HCEC 1CT (cell line): ENCODE results near the gene CAMP.
A peak's percentile ranks its signal among the peaks of the same experiment; 100 is the strongest.
"Not testable (repeated sequence)": the region's sequence is repeated elsewhere in the genome, so short reads cannot be mapped to it uniquely, and the experiment has no call there.

Experiments
- DNase-seq: peaks from one replicate; pipeline ENCODE4 v3.0.0-alpha.2; 2017

Gene CAMP

DNA sequence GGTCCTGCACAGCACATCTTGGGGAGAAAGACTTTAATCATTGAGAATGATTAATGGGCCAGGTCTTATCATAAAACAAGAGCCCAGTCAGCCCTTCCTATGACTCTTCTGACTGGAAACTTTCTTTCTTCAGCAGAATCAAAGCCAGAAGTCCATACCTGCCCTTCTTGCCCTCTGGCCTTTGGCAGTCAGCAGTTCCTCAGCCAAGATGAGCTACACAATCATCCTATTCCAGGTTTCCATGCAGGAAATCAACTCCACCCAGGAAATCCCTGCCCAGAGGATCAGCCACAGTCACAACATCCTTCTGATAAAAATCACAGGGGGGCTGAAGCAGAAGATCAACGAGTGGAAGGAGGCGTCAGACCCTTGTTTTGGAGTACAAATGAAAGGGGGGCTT is 44.5 kb downstream of the CAMP start:
- DNase-seq: no peak

DNA sequence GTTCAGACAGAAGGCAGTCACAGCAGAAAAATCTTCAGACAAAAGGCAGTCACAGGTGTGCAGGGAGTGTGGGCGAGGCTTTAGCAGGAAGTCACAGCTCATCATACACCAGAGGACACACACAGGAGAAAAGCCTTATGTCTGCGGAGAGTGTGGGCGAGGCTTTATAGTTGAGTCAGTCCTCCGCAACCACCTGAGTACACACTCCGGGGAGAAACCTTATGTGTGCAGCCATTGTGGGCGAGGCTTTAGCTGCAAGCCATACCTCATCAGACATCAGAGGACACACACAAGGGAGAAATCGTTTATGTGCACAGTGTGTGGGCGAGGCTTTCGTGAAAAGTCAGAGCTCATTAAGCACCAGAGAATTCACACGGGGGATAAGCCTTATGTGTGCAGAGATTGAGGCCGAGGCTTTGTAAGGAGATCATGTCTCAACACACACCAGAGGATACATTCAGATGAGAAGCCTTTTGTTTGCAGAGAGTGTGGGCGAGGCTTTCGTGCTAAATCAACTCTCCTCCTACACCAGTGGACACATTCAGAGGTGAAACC is 45.2 kb downstream of the CAMP start:
- no peak for DNase-seq

DNA sequence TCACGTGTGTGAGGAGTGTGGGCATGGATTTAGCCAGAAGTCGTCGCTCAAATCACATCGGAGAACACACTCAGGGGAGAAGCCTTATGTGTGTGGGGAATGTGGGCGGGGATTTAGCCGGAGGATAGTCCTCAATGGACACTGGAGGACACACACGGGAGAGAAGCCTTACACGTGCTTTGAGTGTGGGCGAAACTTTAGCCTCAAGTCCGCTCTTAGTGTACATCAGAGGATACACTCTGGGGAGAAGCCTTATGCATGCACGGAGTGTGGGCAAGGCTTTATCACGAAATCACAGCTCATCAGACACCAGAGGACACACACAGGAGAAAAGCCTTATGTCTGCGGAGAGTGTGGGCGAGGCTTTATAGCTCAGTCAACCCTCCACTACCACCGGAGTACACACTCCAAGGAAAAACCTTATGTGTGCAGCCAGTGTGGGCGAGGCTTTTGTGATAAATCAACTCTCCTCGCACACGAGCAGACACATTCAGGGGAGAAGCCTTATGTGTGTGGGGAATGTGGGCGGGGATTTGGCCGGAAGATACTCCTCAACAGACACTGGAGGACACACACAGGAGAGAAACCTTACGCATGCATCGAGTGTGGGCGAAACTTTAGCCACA is 45.8 kb downstream of the CAMP start:
- DNase-seq: no peak

DNA sequence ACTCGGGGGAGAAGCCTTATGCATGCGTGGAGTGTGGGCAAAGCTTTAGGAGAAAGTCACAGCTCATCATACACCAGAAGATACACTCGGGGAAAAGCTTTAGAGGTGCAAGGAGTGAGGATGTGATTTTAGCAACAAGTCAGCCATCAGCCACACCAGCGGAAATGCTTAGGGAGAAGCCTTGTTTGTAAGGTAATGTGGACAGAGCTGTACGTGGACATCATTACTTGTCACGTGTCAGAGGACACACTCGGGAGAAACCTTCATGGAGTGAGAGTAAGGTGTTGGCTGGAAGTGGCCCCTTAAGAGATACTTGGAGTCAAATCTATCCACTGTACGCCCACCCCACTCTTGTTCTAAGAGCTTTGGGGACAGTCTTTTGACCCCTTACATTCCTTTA is 46.3 kb downstream of the CAMP start:
- no peak for DNase-seq

DNA sequence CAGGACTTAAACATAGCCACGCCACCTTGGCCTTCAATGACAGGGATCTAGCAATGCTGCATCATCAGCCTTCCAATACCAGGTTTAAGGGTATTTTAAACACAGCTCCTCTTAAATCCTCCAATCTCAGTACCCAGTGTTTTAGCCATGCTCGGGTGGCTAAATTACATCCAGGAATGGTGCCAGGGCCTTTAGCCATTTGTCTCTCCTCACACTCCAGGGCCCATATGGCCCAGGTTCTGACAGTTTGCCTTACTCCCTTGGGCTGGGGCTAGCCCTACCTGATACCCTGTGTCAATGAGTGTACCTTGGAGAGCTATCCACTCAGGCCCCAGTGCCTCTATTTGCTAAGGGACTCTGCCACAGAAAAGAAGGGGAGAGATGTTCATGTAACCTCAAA is 47.0 kb downstream of the CAMP start:
- DNase-seq: no peak

DNA sequence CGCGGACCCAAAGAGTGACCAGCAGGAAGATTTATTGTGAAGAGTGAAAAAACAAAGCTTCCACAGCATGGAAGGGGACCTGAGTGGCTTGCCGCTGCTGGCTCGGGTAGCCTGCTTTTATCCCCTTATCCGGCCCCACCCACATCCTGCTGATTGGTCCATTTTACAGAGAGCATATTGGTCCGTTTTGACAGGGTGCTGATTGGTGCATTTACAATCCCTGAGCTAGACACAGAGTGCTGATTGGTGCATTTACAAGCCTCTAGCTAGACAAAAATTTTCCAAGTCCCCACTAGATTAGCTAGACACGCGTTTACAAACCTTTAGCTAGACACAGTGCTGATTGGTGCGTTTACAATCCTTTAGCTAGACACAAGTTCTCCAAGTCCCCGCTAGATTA is 47.9 kb downstream of the CAMP start:
- DNase-seq: not testable (repeated sequence)

DNA sequence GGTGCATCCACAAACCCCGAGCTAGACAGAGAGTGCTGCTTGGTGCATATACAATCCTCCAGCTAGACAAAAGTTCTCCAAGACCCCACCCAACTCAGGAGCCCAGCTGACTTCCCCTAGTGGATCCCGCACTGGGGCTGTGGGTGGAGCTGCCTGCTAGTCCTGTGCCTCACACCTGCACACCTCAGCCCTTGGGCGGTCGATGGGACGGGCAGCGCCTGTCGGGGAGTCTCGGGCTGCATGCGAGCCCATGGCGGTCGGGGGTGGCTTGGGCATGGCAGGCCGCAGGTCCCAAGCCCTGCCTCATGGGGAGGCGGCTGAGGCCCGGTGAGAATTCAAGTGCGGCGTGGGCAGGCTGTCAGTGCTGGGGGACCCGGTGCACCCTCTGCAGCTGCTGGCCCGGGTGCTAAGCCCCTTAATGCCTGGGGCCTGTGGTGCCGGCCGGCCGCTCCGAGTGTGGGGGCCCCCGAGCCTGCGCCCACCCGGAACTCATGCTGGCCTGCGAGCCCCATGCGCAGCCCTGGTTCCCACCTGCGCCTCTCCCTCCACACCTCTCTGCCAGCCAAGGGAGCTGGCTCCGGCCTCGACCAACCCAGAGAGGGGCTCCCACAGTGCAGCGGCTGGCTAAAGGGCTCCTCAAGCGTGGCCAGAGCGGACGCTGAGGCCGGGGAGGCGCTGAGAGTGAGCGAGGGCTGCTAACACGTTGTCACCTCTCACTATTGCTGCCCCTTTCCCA is 48.6 kb downstream of the CAMP start:
- DNase-seq: no peak

DNA sequence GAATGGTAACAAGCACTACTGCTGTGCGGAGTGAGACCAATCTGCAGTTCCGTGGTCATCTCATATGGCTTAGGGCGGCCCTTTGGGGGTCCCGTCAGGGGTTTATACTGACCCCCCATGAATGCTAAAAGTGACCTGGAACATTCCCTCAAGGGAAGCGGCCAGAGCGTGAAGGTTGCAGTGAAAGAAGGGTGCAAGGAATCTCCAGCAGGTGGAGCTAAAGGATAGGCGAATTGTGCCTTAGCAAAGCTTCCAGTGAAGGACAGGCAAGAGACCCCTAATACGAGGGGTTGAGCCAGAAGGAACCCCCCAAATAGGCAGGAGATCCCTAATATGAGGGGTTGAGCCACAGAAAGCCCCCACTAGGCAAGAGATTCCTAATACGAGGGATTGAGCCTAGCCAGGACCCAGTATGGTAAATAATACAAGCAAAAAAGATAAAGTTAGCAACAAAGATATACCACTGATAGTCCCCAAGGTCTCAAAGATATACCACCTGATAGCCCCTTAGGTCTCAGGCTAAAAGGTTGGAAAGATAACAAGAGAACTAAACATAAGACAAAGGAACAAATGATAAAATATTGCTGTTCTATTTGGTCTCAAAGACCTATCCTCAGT is 50.4 kb downstream of the CAMP start:
- DNase-seq: peak; percentile 38

DNA sequence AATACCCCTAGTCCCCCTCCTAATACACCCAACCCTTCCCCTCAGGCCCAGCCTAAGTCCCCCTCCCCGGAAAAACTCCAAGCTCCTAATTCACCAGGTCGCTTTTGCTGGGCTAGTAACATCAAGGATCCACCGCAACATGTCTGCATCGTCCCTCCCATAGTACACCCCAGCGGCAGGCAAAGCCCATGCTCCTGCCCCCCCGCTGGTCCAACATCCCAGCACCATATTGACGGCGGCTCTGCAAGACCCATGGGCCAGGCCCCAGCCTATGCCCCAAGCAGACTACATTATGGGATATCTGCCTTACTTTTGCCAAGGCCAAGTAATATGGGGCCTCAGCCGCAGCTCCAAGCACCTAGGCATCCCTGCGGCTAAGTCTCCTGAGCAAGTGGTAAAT is 51.2 kb downstream of the CAMP start:
- DNase-seq: no peak
